Keratinocyte (primary cell): ENCODE measurements around the gene IFFO2. TPM values are rescaled to one million over a fixed set of nuclear protein-coding genes. Genes with fewer than 3 reads are reported as not detected.

Source experiments
- DNase-seq: peaks from one replicate; pipeline ENCODE4 v3.0.0-alpha.2; 2011; ENCODE audit warnings: low read depth, missing footprints, low spot score
- FAIRE-seq: peaks from 2 replicates; lab custom pipeline; 2011; peaks lifted over from hg19 to GRCh38; lab: Jason Lieb, UNC
- H2AFZ ChIP-seq: 2 replicates; pipeline ENCODE4 v1.6.0; 2012; ENCODE audit warnings: low read length, control low read depth, inconsistent platforms; ENCODE audit not compliant: control insufficient read depth
- H3K27ac ChIP-seq: 2 replicates; pipeline ENCODE4 v1.5.1; 2011; ENCODE audit warnings: low read length; ENCODE audit not compliant: control insufficient read depth, insufficient read depth
- H3K27me3 ChIP-seq: 3 replicates; pipeline ENCODE4 v1.6.0; 2011; ENCODE audit warnings: low read length; ENCODE audit not compliant: control insufficient read depth, insufficient read depth; ENCODE audit errors: extremely low read depth
- H3K36me3 ChIP-seq, 2 experiments: 2 replicates in 1 of 2; 3 replicates in 1 of 2; pipeline ENCODE4 v1.5.1; 2011; ENCODE audit warnings: low read length in 2 of 2, mild to moderate bottlenecking in 1 of 2; ENCODE audit not compliant: control insufficient read depth in 2 of 2, insufficient read depth in 2 of 2; ENCODE audit errors: extremely low read depth in 1 of 2
- H3K4me1 ChIP-seq: 3 replicates; pipeline ENCODE4 v1.5.1; 2011; ENCODE audit warnings: low read length; ENCODE audit not compliant: control insufficient read depth, insufficient read depth; ENCODE audit errors: extremely low read depth
- H3K4me2 ChIP-seq: 3 replicates; pipeline ENCODE4 v1.6.0; 2011; ENCODE audit warnings: low read depth, low read length; ENCODE audit not compliant: control insufficient read depth, insufficient read depth; ENCODE audit errors: extremely low read depth
- H3K4me3 ChIP-seq, 3 experiments: fragments of 200-600 bp in 1 of 3; sonication (generic) in 1 of 3; 2 replicates in 2 of 3; 3 replicates in 1 of 3; pipeline ENCODE4 v1.5.1; 2011 to 2016; ENCODE audit warnings: low read length in 3 of 3, mild to moderate bottlenecking in 3 of 3, control low read depth in 2 of 3, inconsistent platforms in 1 of 3, low read depth in 1 of 3, mixed read lengths in 1 of 3, mixed run types in 1 of 3, moderate library complexity in 1 of 3; ENCODE audit not compliant: control insufficient read depth in 2 of 3, insufficient read depth in 2 of 3; ENCODE audit errors: extremely low read depth in 1 of 3
- H3K79me2 ChIP-seq: 2 replicates; pipeline ENCODE4 v1.6.0; 2012; ENCODE audit warnings: low read length; ENCODE audit not compliant: control insufficient read depth, insufficient read depth
- H3K9ac ChIP-seq: 3 replicates; pipeline ENCODE4 v1.6.0; 2011; ENCODE audit warnings: low read length; ENCODE audit not compliant: control insufficient read depth, insufficient read depth; ENCODE audit errors: extremely low read depth
- H3K9me1 ChIP-seq: 3 replicates; pipeline ENCODE4 v1.6.0; 2011; ENCODE audit warnings: low read length; ENCODE audit not compliant: control insufficient read depth, insufficient read depth; ENCODE audit errors: extremely low read depth
- H3K9me3 ChIP-seq: 2 replicates; pipeline ENCODE4 v1.5.1; 2012; ENCODE audit warnings: low read depth, low read length; ENCODE audit not compliant: control insufficient read depth
- H4K20me1 ChIP-seq: 3 replicates; pipeline ENCODE4 v1.6.0; 2011; ENCODE audit warnings: low read length; ENCODE audit not compliant: control insufficient read depth, insufficient read depth; ENCODE audit errors: extremely low read depth
- EZH2 ChIP-seq: IDR thresholded peaks from one replicate; pipeline ENCODE4 v1.6.1; 2012; ENCODE audit warnings: inconsistent platforms, mild to moderate bottlenecking, low read length, moderate library complexity
- dilution Hi-C: fragments of 300-500 bp; cut with MboI; formaldehyde crosslinking; loops from one replicate; pipeline ENCODE4 v1.7.0; 2020; ENCODE audit warnings: low sequenced_read_pairs; ENCODE audit not compliant: extremely low pct_ligation_motif_present
- polyA plus RNA-seq, 5 experiments: library from polyadenylated mRNA; depleted of rRNA in 3 of 5; stranded (reverse) in 3 of 5; stranded (forward) in 1 of 5; unstranded in 1 of 5; fragments of >200 nt; gene quantifications; 1 replicate in 1 of 5; 2 replicates in 3 of 5; 3 replicates in 1 of 5; pipeline versions ENCODE4 v1.2.1 to v1.2.3, GENCODE V29; 2011 to 2012; ENCODE audit warnings: missing spikeins in 2 of 5, low read depth in 1 of 5, low replicate concordance in 1 of 5
- TF ChIP-seq, protein P1 (sequence below), 3 experiments: IDR thresholded peaks in 1 of 3; conservative IDR thresholded peaks in 1 of 3; optimal IDR thresholded peaks in 1 of 3; 2 replicates in 2 of 3; 3 replicates in 1 of 3; pipeline versions ENCODE3 to v1.5.1; 2011; ENCODE audit warnings: low read length in 3 of 3, mild to moderate bottlenecking in 3 of 3, moderate library complexity in 2 of 3, control low read depth in 1 of 3, inconsistent platforms in 1 of 3; ENCODE audit not compliant: insufficient read depth in 2 of 3; ENCODE audit errors: extremely low read depth in 1 of 3

Gene IFFO2
- polyA plus RNA-seq, 1 donor (not counting 4 experiments of a cell fraction or from before 2014, with no cell fraction given) = 57.9 TPM

DNA sequence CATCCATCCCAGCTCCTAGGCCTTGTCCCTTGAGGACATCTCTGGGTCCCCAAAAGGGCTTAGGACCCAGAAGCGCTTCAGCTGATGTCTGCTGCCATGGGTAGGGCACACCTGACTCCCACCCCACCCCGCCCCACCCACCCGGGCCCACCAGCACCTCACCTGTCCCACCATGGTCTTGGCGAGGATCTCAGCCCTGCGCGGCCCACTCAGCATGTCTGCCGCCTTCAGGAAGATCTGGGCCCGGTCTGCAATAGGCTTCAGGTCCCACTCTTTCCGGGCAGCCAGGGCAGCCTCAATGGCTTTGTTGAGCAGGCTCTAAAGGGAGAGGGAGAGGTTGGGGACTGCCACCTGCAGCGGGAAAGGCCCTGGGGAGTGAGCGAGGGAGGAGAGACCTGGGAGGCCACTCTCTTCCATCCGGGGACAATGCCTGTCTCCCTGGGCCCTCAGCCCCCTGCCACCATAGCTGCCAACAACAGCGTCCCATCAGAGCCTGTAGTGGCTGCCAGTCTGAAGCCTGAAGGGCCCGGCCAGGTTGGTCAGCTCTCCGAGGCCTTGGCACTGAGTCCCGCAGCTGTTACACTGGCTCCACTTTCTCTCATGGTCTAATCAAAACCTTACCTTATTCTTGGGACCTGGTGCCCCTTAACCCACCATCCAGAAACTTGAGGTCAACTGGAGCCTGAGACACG is 71.0 kb downstream of the IFFO2 start:
- no peak overlapping the region for H3K9ac ChIP-seq
- no peak overlapping the region for H2AFZ ChIP-seq
- H3K27ac ChIP-seq = no peak overlapping the region
- TF ChIP-seq, protein P1, sequence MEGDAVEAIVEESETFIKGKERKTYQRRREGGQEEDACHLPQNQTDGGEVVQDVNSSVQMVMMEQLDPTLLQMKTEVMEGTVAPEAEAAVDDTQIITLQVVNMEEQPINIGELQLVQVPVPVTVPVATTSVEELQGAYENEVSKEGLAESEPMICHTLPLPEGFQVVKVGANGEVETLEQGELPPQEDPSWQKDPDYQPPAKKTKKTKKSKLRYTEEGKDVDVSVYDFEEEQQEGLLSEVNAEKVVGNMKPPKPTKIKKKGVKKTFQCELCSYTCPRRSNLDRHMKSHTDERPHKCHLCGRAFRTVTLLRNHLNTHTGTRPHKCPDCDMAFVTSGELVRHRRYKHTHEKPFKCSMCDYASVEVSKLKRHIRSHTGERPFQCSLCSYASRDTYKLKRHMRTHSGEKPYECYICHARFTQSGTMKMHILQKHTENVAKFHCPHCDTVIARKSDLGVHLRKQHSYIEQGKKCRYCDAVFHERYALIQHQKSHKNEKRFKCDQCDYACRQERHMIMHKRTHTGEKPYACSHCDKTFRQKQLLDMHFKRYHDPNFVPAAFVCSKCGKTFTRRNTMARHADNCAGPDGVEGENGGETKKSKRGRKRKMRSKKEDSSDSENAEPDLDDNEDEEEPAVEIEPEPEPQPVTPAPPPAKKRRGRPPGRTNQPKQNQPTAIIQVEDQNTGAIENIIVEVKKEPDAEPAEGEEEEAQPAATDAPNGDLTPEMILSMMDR (optimal IDR thresholded peaks at IDR 0.05 in 1 of 3, IDR thresholded peaks at IDR 0.05 in 1 of 3, conservative IDR thresholded peaks at IDR 0.05 in 1 of 3; ENCODE audit: extremely low read depth in 1 of 3, insufficient read depth in 2 of 3, low read length in 3 of 3) = no peak
- TF ChIP-seq EZH2 = no peak
- no peaks in the 10 kb centered on the region for H3K9me1 ChIP-seq
- peaks cover 12 to 44% of the 10 kb centered on the region in 2 experiments for H3K36me3 ChIP-seq
- H3K4me3 ChIP-seq = no peak overlapping the region
- no peaks in the 10 kb centered on the region for H3K79me2 ChIP-seq
- no peak for FAIRE-seq
- no peaks in the 10 kb centered on the region for H3K27me3 ChIP-seq
- dilution Hi-C loops = no loop called here
- H3K4me1 ChIP-seq = peaks cover 38% of the 10 kb centered on the region
- DNase-seq = no peak
- peak overlapping the region; percentile 77 for H3K4me2 ChIP-seq
- no peaks in the 10 kb centered on the region for H3K9me3 ChIP-seq
- no peaks in the 10 kb centered on the region for H4K20me1 ChIP-seq

DNA sequence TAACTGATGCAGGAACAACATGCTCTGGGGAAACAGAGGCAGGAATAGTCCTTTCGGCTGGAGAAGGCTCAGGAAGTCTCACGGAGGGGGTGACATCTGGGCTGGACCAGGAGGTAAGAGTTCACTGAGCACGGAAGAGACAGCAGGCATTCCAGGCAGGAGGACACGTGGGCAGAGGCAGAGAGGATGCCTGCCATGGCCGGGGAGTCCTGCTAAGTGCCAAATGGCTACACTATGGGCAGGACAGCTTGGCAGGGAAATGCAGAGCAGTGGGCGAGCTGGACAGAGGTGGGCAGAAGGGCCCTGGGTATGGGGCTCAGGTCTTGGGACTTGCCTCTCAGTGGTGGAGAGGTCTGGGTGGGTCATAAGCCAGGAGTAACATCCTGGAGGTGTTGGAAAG is 71.7 kb downstream of the IFFO2 start:
- H3K9me3 ChIP-seq = no peaks in the 10 kb centered on the region
- H3K9me1 ChIP-seq = no peaks in the 10 kb centered on the region
- no peaks in the 10 kb centered on the region for H3K79me2 ChIP-seq
- H3K4me3 ChIP-seq = no peak overlapping the region
- no peak overlapping the region for H3K27ac ChIP-seq
- TF ChIP-seq, protein P1 (optimal IDR thresholded peaks at IDR 0.05 in 1 of 3, IDR thresholded peaks at IDR 0.05 in 1 of 3, conservative IDR thresholded peaks at IDR 0.05 in 1 of 3; ENCODE audit: extremely low read depth in 1 of 3, insufficient read depth in 2 of 3, low read length in 3 of 3) = no peak
- no peak overlapping the region for H2AFZ ChIP-seq
- peaks cover 38% of the 10 kb centered on the region for H3K4me1 ChIP-seq
- no peaks in the 10 kb centered on the region for H3K27me3 ChIP-seq
- H3K36me3 ChIP-seq = peaks cover 12 to 44% of the 10 kb centered on the region in 2 experiments
- no peak for FAIRE-seq
- dilution Hi-C loops = no loop called here
- H4K20me1 ChIP-seq = no peaks in the 10 kb centered on the region
- DNase-seq = no peak
- no peak overlapping the region for H3K4me2 ChIP-seq
- no peak overlapping the region for H3K9ac ChIP-seq
